ENCODE data around the gene B4GALT2. TPM values are rescaled to one million over a fixed set of nuclear protein-coding genes. Genes with fewer than 3 reads are reported as not detected.
A peak's percentile ranks its signal among the peaks of the same experiment; 100 is the strongest.

The B4GALT2 gene
- total and polyA plus RNA-seq, 9 of the 15 experiments (the other 6 are each of a cell fraction or from before 2014, with no cell fraction given) = 1.3 to 86.8 (median 43.8) TPM

- TF ChIP-seq ZMIZ1 (IDR thresholded peaks at IDR 0.05; ENCODE audit: low read depth in 2 of 2, low read length in 2 of 2) = no peak
- no peak for TF ChIP-seq SAP30 (IDR thresholded peaks at IDR 0.05; ENCODE audit: borderline replicate concordance, insufficient read depth, low read depth, low read length, poor library complexity, severe bottlenecking)
- no peak for TF ChIP-seq XRCC3 (IDR thresholded peaks at IDR 0.05)
- 0 out of 4 replicates have a peak, but pooled peaks of 1 of the 2 experiments have one; percentile 52 for TF ChIP-seq NONO (IDR thresholded peaks at IDR 0.05; ENCODE audit: low read depth in 2 of 2, low read length in 1 of 2)
- TF ChIP-seq, protein P1, sequence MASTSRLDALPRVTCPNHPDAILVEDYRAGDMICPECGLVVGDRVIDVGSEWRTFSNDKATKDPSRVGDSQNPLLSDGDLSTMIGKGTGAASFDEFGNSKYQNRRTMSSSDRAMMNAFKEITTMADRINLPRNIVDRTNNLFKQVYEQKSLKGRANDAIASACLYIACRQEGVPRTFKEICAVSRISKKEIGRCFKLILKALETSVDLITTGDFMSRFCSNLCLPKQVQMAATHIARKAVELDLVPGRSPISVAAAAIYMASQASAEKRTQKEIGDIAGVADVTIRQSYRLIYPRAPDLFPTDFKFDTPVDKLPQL (IDR thresholded peaks at IDR 0.05; ENCODE audit: extremely low read depth, insufficient read length) = no peak
- TF ChIP-seq ZNF212 (CRISPR knock-in tag; IDR thresholded peaks at IDR 0.05) = no peak
- no peak for TF ChIP-seq ZNF41 (CRISPR knock-in tag; conservative IDR thresholded peaks at IDR 0.05)
- no peak for TF ChIP-seq ARID1B (IDR thresholded peaks at IDR 0.05)
- no peak for TF ChIP-seq TSC22D4 (tag; IDR thresholded peaks at IDR 0.05)
- no peak for TF ChIP-seq PYGO2 (tag; IDR thresholded peaks at IDR 0.05)
- no peak for TF ChIP-seq RREB1 (CRISPR knock-in tag; IDR thresholded peaks at IDR 0.05)
- no peak for TF ChIP-seq PCBP1 (IDR thresholded peaks at IDR 0.05; ENCODE audit: low read depth, low read length, poor library complexity, severe bottlenecking)
Observed at GRCh38 chr1:43934101-43934985, 44.7 kb upstream of the B4GALT2 start (continued).

Data from K562 (cell line).